Measurements from ENCODE around the gene TESK2.
A peak's percentile ranks its signal among the peaks of the same experiment; 100 is the strongest.
"Not testable (repeated sequence)": the region's sequence is repeated elsewhere in the genome, so short reads cannot be mapped to it uniquely, and the experiment has no call there.

Gene TESK2

GRCh38 chr1:45375104-45376090 lies 115.6 kb downstream of the TESK2 start:
- DNase-seq (ENCODE audit: low read depth): no peak

- no peak for DNase-seq (ENCODE audit: low read depth)
Observed at GRCh38 chr1:45373573-45373972, 117.4 kb downstream of the TESK2 start.

DNA sequence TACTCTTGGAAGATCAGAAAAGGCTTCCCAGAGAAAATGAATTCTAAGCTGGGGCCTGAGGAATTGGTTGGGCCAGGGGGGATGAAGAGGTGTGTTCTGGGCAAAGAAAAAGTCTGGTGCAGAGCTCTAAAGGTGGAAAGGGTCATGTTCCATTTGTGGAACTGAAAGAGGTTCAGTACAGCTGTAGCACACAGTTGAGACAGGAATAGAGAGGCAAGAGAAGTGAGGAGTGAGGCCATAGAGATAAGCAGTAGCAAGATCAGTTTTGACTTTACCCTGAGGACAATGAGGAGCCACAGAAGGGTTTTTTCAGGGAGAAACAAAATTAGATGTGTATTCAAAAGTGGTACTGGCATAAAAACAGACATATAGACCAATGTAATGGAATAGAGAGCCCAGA lies 120.4 kb downstream of the TESK2 start:
- no peak for DNase-seq (ENCODE audit: low read depth)

DNA sequence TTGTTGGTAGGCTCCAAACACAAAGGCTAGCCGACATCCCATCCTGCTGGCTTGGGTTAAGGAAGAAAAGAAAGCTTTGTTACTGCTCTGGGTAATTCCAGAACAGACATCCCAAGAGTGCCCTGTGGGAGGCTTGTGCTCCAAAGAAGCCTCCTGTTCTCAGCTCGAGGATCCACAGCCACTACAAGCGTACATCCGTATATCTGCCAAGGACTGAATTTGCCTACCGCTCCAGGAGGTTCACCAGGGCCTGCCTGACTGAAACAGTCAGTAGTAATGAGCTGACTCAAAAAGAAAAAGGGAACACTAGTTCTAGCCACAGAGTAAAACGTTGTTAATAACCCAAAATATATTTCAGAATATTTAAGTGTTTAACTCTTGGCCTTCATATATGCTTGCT lies 125.9 kb downstream of the TESK2 start:
- no peak for DNase-seq (ENCODE audit: low read depth)

DNA sequence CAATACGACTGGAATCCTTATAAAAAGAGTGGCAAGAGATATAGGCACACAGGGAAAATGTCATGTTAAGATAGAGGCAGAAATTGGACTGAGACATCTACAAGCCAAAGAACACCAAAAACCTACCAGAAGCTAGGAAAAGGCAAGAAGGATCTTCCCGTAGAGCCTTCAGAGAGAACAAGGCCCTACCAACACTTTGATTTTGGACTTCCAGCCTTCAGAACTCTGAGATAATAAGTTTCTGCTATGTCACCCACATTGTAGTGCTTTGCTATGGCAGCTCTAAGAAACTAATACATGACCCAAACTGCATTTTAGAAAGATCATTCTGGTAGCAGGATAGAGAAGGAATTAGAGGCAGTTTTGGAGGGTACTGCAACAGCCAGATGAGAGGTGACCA lies 126.7 kb downstream of the TESK2 start:
- no peak for DNase-seq (ENCODE audit: low read depth)

GRCh38 chr1:45360981-45361380 lies 130.0 kb downstream of the TESK2 start:
- DNase-seq (ENCODE audit: low read depth): not testable (repeated sequence)

GRCh38 chr1:45359882-45360513 lies 131.0 kb downstream of the TESK2 start:
- no peak for DNase-seq (ENCODE audit: low read depth)

DNA sequence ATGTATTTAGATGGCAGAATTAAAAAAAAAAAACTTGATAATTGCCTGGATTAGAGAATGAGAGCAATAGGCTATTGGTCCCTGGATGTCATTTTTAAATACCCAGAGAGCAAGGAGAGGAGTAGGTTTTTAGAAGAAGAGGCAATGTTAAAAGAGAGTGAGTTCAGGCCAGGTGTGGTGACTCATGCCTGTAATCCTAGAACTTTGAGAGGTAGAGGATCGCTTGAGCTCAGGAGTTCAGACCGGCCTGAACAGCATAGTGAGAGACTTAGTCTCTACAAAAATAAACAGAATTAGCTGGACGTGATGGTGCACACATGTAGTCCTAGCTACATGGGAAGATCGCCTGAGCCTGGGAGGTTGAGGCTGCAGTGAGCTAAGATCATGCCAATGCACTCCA lies 134.8 kb downstream of the TESK2 start:
- no peak for DNase-seq (ENCODE audit: low read depth)

GRCh38 chr1:45355683-45356082 lies 135.3 kb downstream of the TESK2 start:
- DNase-seq (ENCODE audit: low read depth): no peak

DNA sequence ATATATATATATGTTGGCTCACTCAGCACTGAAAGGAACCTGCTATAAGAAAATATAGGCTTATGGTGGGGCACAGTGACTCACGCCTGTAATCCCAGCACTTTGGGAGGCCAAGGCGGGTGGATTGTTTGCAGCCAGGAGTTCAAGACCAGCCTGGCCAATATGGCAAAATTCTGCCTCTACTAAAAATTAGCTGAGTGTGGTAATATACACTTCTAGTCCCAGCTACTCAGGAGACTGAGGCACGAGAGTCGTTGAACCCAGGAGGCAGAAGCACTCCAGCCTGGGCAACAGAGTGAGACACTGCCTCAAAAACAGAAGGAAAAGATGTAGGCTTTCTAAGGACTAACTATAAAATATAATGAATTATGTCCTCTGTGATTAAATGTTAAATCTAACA lies 136.1 kb downstream of the TESK2 start:
- no peak for DNase-seq (ENCODE audit: low read depth)

DNA sequence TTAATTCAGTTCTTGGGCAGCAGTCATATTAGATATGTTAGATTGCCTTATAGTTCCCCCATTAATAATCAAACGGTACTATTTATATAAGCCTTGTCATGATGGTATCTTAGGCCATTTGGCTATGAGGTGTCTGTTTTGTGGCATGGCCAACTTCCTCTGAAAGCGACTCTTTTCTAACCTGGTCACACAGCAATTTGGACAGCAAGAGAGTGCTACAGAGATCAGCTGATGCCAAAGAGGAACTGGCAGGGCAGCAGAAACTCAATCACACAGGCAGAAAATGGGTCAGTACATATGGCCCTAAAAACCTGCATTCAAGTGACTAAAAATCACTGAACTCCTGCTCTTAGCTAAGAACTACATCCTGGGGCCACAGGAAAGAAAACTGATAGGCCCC lies 137.3 kb downstream of the TESK2 start:
- DNase-seq (ENCODE audit: low read depth): no peak

DNA sequence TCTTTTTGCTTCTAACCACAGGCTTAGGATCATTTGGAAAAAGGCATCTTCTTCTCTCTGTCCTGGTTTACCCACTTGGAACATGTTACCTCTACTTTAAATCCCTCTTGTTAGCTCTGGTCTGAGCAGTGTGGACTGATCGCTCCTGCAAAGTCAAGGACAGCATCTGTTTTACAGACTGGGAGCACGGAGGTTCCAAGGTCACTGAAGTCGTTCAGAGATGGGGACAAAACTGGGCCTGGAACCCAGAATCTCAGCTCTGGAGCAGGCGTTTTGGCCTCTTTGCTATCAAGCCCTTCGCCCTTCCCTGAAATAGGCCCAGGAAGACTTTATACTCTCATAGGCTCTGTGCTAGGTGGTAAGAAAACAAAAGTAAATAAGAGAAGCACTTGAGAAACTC lies 139.5 kb downstream of the TESK2 start:
- no peak for DNase-seq (ENCODE audit: low read depth)

GRCh38 chr1:45348966-45349677 lies 141.8 kb downstream of the TESK2 start:
- no peak for DNase-seq (ENCODE audit: low read depth)

GRCh38 chr1:45348609-45348965 lies 142.4 kb downstream of the TESK2 start:
- DNase-seq (ENCODE audit: low read depth): no peak

- no peak for DNase-seq (ENCODE audit: low read depth)
Observed at GRCh38 chr1:45348020-45348419, 142.9 kb downstream of the TESK2 start.

DNA sequence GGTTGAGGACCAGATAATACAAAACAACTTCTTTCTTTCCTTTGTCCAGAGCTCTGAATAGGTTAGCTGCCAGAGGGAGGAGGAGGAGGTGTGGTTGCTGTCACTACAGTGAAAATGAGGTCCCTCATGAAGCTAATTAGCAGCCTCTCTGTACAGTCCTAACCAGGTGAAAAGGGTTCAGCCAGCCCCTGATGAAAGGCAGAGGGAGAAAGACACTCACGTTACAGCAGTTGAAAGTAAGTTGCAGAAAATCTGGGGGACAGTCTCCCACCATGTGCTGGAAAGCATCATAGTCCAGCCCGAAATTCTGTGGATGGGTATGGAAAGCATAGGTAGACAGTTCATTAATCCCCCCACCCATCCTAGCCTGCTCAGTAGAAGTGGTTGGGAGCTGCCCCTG lies 144.5 kb downstream of the TESK2 start:
- no peak for DNase-seq (ENCODE audit: low read depth)

DNA sequence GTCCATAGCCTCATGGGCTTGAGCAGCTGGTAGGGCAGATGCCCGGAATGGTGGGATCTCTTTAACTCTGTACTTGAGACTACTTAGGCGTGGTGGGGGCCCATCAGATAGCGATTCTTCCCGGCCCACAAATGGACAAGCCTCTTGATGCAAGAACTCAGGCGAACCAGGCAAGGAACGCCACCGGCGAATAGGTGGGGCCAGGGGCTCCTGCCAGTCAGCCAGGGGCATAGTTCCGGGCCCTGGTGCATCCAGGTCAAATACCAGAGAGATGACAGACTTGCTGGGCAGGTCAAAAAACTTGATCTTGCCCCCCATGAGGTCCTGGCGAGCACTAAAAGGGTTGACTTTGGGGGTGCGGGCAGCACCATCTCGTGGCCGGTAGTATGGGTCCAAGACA lies 145.9 kb downstream of the TESK2 start:
- DNase-seq (ENCODE audit: low read depth): no peak

GRCh38 chr1:45344499-45344898 lies 146.5 kb downstream of the TESK2 start:
- no peak for DNase-seq (ENCODE audit: low read depth)

DNA sequence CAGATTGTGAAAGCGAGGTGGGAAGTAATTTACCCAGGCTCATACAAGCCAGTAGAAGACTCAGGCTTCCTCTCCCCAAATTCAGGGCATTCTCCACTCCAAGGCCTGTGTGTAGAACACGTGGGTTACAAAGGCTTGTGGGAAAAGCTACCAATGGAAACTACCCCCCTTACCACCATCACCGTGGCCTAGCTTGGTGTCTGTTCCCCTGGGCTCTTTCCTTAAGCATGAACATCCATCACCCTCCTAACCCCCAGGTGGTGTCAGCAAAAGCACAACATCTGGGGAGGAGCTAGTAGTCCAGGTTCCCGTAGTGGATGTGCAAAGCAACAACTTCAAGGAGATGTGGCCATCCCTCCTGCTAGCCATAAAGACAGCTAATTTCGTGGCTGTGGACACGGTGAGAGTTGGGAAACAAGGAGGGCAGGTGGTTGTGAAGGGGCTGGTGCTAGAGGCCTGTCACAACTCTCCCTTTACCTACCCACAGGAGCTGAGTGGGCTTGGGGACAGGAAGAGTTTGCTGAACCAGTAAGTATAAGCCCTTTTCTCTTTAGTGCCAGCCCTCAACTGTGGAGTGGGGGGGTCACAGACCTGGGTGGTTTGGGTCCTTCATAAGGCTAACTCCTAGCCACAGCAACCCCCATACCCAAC lies 150.0 kb downstream of the TESK2 start:
- no peak for DNase-seq (ENCODE audit: low read depth)

GRCh38 chr1:45339789-45340558 lies 151.0 kb downstream of the TESK2 start, which contains the start of the genes MUTYH and TOE1:
MUTYH (minus strand) TSS chr1:45340440; CDS start chr1:45334505, 5,935 bp downstream.
TOE1 (plus strand) TSS chr1:45340170; CDS start chr1:45340253, 83 bp downstream.
- DNase-seq (ENCODE audit: low read depth): peak; percentile 98

GRCh38 chr1:45337630-45338325 lies 153.2 kb downstream of the TESK2 start:
- DNase-seq (ENCODE audit: low read depth): no peak
